ENCODE data around the gene CCDC9B. TPM values are rescaled to one million over a fixed set of nuclear protein-coding genes. Genes with fewer than 3 reads are reported as not detected.
A peak's percentile ranks its signal among the peaks of the same experiment; 100 is the strongest.

CCDC9B gene
- total RNA-seq, 2 donors from 2014 or later: 17.1 to 26.4 TPM

- no peak overlapping the region for H3K4me3 ChIP-seq
- H3K27ac ChIP-seq: no peak overlapping the region
- intact Hi-C loops (cut with DNase I): no loop called here
- no peak for TF ChIP-seq CTCF (IDR thresholded peaks at IDR 0.05)
- no peak for TF ChIP-seq POLR2A (IDR thresholded peaks at IDR 0.05)
- no peaks in the 10 kb centered on the region for H3K27me3 ChIP-seq
- ATAC-seq (no peak), DNase-seq (no peak)
- peaks cover 14% of the 10 kb centered on the region for H3K4me1 ChIP-seq
- H3K36me3 ChIP-seq (replicated peaks in 1 of 2; ENCODE audit: insufficient read depth in 1 of 2, low read depth in 2 of 2): no peaks in the 10 kb centered on the region
- WGBS, 2 donors: 83 to 84% methylated on average over 2 to 4 of the region's 4 CpGs
- H3K9me3 ChIP-seq: no peaks in the 10 kb centered on the region
Observed at GRCh38 chr15:40360015-40360414, 19.3 kb upstream of the CCDC9B start.

GRCh38 chr15:40358471-40359353, 18.0 kb upstream of the CCDC9B start:
- H3K4me3 ChIP-seq: no peak overlapping the region
- no peak overlapping the region for H3K27ac ChIP-seq
- no peaks in the 10 kb centered on the region for H3K36me3 ChIP-seq (replicated peaks in 1 of 2; ENCODE audit: insufficient read depth in 1 of 2, low read depth in 2 of 2)
- DNase-seq (peak in 2 of 4 donors; percentile 10 to 25), ATAC-seq (peak; percentile 1)
- 18 to 21% methylated on average over 22 to 31 of the region's 31 CpGs for WGBS, 2 donors
- TF ChIP-seq POLR2A (IDR thresholded peaks at IDR 0.05) (no peak), CTCF (IDR thresholded peaks at IDR 0.05) (no peak)
- H3K27me3 ChIP-seq: no peaks in the 10 kb centered on the region
- intact Hi-C loops (cut with DNase I): no loop called here
- no peaks in the 10 kb centered on the region for H3K9me3 ChIP-seq
- H3K4me1 ChIP-seq: peaks cover 14% of the 10 kb centered on the region

- Histone ChIP-seq H3K9me3 (no peaks in the 10 kb centered on the region), H3K36me3 (replicated peaks in 1 of 2; ENCODE audit: insufficient read depth in 1 of 2, low read depth in 2 of 2) (no peaks in the 10 kb centered on the region), H3K27me3 (no peaks in the 10 kb centered on the region), H3K27ac (no peak within 1 kb of the TSS), H3K4me3 (no peak within 1 kb of the TSS), H3K4me1 (peaks cover 14% of the 10 kb centered on the region)
- intact Hi-C loops (cut with DNase I): no loop called here
- ATAC-seq (peak; percentile 97), DNase-seq (peak; percentile 87 to 90 (median 90))
- TF ChIP-seq POLR2A (IDR thresholded peaks at IDR 0.05) (peak in 1 of 3 donors; percentile 13), CTCF (IDR thresholded peaks at IDR 0.05) (no peak)
- 2 to 42% methylated on average over 5 to 64 of the region's 82 CpGs for WGBS, 2 donors
Observed at GRCh38 chr15:40357723-40358470, 17.2 kb upstream of the CCDC9B start, which contains the start of gene DISP2. TSS of gene DISP2 (plus strand) at chr15:40358219. CDS start at chr15:40358322, 103 bp downstream.

GRCh38 chr15:40357246-40357645, 16.5 kb upstream of the CCDC9B start:
- Histone ChIP-seq H3K27me3 (no peaks in the 10 kb centered on the region), H3K27ac (no peak overlapping the region), H3K4me1 (peaks cover 14% of the 10 kb centered on the region), H3K4me3 (no peak overlapping the region), H3K9me3 (no peaks in the 10 kb centered on the region), H3K36me3 (replicated peaks in 1 of 2; ENCODE audit: insufficient read depth in 1 of 2, low read depth in 2 of 2) (no peaks in the 10 kb centered on the region)
- no peak for DNase-seq
- TF ChIP-seq POLR2A (IDR thresholded peaks at IDR 0.05) (no peak), CTCF (IDR thresholded peaks at IDR 0.05) (no peak)
- no peak for ATAC-seq
- intact Hi-C loops (cut with DNase I): no loop called here
- 37 to 63% methylated on average over 1 of the region's 1 CpG for WGBS, 2 donors

Data from body of pancreas (tissue), 4 donors.